GM21529 (cell line): ENCODE measurements around the gene MYO10.

Experiments used
- ATAC-seq: cut with Tn5 transposase; IDR thresholded peaks from one replicate; pipeline ENCODE4 v1.9.1; 2021; ENCODE audit not compliant: unreplicated experiment

The MYO10 gene

DNA sequence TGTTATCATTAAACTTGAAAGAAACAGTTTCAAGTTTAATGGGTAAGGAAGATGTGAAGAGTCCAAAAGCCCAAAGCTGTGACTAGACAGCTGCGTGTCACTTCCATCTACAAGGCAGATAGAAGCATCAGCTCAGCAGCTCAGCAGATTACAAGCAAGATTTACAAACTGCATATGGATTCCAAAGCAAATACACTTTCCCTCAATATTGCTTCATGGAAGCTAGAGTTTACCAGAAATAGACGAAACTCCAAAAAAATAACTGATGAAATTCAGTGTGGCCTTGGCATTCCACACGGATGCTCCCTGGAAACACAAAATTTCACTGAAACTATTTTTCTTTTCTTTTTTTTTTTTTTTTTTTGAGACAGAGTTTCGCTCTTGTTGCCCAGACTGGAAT is 17.9 kb downstream of the MYO10 start:
- ATAC-seq: no peak

DNA sequence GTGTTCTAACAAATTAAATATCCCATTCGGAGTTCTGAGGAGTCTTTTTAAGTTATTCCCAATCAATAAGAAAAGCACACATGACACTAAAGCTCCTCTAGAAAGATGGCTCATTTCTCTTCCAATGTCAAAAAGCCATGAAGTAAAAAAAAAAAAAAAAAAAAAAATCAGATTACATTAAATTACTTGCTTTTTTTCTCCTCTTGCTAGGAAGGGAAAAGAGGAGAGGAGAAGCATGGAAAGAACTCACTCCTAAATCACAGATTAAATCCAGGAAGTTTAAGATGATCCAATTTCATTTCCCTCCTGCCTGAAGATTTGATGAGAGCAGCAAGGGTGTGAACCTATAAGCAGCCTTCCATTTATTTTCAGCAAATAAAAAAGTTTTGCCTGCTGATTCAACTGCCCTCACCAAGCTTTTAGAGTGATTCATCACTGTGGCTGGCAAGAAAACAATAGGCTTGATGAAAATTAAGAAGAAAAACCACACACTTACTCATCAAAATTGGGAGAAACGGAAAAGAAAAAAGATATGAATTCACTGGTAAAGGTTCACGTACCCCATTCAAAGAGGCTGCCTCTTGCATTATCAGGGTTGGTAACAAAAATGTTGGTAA is 19.7 kb downstream of the MYO10 start:
- ATAC-seq: no peak

DNA sequence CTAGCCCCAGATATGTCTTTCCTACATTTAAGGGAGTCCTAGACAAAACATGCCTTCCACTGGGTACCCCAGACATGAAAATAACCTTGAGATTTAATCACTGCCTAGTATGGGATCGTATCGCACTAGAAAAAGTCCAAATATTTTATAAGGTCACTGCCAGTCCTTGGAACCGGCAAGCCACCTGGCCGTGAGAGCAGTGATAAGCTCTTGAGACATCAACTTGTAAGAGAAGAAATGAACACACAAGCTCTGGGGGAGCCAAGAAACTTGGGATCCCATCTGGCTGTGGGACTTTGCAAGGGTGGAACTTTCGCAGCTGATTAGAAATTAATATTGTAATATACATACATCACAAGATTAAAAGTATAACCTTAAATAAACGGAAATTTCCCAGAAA is 21.5 kb downstream of the MYO10 start:
- no peak for ATAC-seq

DNA sequence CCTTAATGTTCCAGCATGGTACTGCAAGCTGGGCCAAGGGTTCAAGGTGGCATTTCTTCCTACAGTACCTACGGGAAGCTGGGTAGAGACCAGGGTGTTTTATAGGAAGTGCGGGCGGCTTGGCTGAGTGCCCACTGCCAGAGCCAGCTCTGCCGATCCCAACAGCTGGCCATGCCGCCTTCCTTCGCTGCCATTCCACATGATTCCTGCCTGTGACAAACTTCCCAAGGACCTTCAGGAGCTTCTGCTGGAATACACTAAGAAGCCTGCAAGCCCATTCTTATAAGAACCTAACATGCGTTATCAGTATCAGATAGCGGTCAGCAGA is 22.0 kb downstream of the MYO10 start:
- ATAC-seq: no peak

DNA sequence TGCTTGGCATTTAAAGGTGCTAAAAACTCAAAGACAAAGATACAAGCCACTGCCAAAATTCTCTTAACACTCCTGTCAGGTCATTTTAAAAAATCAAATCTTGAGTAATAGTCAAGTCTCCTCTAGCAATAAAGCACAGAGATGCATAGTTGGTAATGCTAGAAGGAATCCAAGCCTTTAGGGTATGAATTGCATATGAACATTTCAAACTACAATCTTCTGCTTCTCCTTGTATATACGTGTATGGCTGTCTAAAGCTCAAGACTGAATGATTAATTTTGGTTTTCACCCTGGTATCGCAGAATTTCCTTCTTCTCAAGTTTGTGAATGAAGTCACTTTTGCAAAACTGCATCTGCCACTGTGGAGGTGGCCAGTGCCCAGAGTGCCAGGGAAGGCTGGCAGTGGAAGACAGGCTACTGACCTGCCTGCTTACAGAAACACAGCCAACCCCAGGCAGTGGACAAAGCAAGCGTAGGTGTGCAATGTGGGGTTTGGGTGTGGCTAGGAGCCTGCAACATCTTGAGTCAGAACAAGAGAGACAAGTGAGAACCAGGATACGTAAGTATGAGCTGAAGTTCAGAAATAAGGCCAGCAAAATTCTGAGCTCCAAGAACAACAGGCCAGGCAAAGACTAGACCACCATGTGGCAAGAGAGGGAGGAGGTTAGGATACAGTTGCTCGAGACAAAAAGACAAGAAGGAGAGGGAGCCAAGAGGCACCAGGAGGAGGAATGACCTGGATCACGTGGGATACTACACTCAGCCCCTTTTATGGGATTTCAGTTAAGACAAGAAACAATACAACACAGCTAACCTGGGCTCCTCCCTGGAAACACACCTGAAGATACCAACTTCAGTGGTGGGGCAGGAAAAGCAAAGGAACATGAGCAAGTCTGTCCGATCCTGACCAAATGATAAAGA is 22.6 kb downstream of the MYO10 start:
- no peak for ATAC-seq

DNA sequence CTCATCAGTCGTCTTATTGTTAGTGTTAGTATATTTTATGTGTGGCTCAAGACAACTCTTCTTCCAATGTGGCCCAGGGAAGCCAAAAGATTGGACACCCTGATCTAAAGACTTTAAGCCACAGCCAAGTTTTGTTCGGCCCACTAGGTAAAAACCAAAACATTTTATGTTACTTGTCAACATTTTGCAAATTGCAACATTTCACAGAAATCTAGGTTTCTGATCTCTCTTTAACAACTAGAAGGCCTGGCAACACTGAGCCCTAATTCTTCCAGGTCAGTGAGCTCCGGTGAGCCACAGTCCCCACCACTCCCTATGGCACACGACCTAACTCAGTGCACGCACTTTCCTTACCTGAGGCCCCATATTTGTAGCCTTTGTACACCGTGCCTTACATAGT is 24.0 kb downstream of the MYO10 start:
- ATAC-seq: no peak

DNA sequence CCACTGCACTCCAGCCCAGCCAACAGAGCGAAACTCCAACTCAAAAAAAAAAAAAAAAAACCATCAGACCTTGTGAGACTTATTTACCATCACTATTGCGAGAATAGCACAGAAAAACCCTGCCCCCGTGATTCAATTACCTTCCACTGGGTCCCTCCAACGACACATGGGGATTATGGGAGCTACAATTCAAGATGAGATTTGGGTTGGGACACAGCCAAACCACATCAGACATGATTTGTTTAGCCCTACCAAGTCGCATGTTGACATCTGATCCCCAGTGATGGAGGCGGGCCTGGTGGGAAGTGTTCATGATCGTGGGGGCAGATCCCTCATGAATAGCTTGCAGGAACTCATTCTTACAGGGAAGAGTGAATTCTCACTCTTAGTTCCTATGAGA is 26.6 kb downstream of the MYO10 start:
- no peak for ATAC-seq

DNA sequence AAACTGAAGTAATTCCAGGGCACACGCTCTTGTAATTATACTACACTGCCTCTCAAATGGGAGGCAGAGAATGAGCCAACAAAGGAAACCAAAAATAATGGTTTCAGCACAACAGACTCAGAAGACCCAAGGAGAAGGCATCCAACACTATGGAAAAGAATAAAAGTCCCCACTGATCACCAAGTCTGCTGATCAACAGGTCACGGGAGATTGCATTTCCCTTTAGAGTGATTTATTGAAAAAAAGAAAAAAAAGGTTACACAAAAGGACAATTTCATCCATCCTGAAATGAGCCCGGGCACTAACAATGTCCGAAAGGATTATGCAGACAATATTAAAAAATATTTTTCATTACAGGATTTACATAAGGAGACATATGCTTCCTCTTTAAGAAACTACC is 28.8 kb downstream of the MYO10 start:
- no peak for ATAC-seq

DNA sequence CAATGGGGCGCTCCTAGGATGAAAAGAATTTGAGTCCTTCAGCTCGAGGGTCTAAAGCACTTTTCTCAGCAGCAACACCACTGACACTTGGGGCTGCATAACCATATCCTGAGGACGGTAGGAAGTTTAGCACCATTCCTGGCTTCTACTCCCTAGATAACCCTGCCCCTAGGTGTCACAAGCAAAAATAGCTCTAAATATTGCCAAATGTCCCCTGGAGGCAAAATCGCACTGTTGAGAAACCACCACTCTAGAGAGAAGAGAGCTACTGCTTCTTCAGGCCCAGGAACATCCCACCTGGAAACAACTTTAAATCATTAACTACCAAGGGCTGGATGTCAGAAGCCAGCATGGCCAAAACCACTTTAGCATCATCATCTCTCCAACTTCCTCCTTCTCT is 29.8 kb downstream of the MYO10 start:
- no peak for ATAC-seq

DNA sequence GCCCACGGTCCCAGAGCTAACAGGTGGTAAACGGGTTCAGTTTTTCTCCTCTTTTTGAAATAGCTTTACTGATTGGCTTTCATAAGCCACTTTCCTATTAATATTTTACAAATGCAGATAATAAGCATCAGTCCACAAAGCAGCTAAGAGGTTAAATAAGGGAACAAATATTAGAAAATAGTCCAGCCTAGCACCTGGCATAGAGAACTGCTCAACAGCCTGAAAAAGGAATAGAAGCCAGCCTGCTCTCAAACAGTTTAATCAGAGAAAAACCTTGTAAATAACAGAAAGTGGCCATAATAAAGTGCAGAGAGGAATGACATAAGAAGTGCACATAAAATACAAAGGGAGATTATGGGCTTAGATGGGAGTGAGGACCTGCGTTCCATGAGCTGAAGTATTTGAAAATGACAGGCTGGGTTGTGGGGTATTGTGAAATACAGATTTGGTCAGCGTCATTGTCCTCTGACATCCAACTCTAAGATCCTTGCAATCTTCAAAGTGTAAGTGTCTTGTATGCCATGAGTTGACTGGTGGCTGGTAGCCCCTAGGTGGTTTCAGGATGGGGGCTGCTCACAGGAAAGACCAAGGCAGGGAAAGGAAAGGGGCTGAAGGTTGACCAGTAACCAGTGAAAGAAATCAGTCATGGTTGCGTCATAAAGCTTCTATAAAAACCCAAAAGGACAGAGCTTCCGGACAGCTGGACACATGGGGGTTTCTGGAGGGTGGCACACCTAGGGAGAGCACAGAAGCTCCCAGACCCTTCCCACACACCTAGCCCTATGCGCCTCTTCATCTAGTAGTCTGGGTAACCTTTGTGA is 32.4 kb downstream of the MYO10 start:
- ATAC-seq: no peak

DNA sequence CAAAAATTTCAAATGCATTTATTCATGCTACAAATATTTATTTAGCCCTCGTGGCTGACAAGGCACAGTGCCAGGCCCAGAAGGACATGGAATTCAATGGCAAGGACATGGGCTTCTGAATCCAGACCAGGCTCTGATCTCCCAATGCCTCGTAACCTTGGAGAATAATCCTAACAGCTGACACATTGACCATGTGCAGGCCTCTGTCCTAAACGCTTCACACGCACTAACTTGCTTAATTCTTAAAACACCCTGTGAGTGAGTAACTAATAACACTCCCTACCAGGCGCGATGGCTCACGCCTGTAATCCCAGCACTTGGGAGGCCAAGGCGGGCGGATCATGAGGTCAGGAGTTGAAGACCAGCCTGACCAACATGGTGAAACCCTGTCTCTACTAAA is 33.2 kb downstream of the MYO10 start:
- no peak for ATAC-seq

DNA sequence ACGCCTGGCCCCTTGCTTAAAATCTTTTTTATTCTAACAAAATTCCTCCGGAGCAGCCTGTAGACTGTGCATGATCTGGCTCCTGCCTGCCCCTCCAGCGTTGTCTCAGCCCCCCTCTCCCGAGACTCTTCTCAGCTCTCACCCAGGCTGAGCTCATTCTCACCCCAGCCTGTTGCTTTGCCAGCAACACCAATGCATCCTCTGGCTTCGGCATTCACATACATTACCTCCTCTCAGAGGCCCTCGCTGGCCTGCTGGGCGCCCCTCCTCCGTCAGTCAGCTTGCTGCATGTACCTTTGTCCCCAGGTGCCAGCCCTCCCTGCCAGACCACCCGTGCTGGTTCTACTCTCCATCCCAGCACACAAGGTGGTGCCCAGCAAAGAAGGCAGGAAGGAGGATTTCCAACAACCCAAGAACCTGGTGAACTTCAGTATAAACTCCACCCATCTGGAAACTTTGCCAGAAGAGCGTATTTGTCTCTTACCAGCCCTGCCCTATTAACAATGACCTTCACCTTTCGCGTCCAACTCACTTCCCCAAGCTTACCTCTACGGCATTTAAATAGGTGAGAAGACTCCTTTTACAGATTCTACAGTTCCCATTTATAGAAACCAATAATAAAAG is 35.0 kb downstream of the MYO10 start:
- no peak for ATAC-seq

DNA sequence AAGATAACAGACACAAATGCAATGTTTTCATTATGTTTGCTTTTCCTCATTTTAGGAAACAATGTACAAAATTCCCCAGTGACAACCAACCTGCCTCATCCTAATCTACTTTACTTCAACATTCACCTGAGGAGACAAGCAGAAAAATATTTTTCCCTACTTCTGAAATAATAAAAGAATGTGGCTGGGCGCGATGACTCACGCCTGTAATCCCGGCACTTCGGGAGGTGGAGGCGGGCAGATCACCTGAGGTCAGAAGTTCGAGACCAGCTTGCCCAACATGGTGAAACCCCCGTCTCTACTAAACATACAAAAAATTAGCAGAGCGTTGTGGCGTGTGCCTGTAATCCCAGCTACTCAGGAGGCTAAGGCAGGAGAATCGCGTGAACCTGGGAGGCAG is 36.9 kb downstream of the MYO10 start:
- no peak for ATAC-seq

DNA sequence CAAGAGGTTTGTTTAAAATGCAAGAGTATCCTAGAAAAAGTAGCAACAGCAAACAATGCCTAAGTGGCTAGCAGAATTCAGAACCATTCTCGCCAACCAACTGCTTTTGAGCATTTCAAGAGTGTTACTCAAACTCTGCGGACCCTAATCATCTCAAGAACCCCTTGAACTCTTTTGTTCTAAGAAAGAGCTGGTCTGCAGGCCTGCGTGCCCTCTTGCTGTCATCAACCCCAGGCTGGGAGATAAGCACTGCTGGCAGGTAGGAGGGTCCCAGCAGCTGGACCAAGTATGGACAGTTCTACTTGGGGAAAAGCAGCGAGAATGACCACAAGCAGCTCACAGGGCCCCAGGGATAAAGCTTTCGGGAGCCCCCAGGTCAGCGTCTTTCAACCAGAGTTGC is 38.3 kb downstream of the MYO10 start:
- ATAC-seq: no peak

DNA sequence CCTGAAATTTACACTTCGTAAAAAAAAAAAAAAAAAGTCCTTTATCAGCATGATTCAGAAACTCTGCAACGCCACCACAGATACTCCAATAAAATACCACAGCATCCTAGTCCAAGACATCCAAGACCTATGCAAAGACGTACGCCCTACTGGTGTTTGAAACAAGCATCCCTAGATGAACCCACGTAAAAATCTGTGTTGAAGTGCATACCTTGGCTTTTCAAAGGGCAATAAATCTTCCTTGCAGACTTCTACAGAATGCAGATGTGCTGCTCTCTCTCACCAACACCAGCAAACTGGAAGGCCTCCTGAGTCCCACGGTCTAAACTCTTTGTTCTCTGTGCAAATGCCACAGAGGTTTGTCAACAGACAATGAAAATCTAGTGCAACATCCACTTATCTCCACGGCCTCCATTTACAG is 38.8 kb downstream of the MYO10 start:
- ATAC-seq: no peak

DNA sequence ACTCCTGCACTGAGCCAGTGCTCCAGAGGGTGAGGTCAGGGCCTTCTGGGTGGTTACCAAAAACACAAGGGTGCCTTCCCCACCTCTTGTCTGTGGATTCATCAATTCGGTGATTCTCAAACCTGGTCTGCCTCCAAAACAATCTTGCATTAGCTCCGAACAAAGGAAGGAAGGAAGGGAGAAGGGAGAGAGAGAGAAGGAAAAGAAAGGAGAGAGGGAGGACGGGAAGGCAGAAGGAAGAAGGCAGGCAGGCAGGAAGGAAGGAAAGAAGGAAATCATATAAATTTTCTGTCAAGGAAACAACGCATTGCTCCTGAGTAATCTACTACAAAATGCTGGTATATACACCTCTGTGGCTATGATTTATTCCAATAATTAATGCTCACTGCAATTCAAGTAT is 39.3 kb downstream of the MYO10 start:
- no peak for ATAC-seq

DNA sequence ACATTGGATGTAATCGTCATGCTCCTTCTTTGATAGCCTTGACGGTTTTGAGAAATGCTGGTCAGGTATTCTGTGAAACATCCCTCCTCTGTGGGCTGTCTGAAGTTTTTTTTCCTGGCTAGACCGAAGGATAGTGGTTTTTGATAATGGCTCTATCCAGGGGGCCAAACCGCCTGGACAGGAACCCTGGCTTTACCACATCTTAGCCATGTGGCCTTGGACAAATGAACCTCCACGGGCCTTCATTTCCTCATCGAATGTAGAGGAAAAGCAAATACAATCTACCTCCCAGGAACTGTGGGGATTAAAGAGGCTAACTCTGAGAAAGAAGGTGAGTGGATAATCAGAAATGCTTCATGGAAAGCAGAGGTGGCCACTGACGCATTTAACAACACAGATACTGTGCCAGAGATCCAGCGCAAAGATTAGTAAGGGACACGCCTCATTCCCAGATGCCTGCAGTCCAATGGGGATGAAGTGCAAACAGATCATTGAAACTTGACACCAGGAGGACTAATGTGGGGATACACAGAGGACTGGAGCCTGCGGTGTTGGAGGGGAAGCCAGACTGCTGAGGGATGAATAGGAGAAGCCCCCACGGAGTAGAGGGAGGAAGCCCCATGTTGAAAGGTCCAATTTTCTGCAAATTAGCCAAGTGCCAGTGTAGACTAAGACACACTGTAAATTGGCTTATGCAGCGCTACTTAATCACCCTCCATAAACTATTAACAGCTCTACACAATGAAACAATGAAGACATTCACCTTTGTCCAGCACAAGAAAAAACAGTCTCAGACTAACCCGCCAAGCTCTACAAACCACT is 41.6 kb downstream of the MYO10 start:
- no peak for ATAC-seq

DNA sequence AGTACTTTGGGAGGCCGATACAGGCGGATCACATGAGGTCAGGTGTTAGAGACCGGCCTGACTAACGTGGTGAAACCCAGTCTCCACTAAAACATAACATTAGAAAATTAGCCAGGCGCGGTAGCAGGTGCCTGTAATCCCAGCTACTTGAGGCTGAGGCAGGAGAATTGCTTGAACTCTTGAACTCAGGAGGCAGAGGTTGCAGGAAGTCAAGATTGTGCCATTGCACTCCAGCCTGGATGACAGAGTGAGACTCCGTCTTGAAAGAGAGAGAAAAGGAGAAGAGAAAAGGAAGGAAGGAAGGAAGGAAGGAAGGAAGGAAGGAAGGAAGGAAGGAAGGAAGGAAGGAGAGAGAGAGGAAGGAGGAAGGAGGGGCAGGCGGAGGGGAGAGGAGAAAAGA is 45.1 kb downstream of the MYO10 start:
- ATAC-seq: no peak

DNA sequence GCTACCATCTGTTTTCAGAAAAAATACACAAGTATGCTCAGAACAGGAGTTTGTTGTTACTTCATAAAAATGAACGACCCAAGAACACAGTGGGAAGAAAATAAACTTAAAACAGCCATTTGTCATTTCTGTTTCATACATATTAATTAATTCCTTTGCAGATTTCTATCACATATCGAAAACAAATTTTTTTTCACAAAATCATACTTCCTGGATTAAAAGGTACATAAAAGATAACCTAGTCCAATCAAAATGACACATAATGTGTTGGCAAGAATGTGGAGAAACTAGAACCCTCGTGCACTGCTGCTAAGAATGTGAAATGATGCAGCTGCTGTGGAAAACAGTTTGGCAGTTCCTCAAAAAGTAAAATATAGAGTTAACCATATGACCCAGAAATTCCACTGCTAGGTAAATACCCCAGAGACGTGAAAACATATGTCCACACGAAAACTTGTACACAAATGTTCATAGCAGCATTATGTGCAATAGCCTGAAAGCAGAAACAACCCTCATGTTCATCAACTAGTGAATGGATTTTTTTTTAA is 46.0 kb downstream of the MYO10 start:
- no peak for ATAC-seq

DNA sequence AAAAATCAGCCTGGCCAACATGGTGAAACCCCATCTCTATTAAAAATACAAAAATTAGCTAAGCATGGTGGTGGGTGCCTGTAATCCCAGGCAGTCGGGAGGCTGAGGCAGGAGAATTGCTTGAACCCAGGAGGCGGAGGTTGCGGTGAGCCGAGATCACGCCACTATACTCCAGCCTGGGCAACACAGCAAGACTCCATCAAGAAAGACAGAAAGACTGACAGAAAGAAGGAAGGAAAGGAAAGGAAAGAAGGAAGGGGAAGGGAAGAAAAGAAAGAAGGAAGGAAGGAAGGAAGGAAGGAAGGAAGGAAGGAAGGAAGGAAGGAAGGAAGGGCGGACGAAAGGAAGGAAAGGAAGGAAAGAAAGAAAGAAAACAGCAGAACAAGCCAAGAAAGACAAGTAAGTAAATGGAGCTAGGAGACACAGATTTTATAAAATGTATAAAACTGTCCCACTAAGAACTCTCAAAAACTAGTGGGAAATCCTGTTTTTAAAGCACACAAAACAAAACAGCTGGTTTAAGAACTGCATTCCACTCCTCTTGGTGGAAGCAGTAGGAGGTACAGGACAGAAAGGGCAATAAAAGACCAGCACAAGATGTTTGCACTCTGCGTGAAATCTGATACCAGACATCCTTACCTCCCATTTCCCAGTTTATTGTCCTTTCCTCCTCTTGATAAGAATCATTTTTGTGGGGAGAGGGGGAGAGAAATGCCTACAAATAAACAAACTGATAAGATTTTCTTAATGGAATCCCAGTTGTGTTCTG is 46.7 kb downstream of the MYO10 start:
- ATAC-seq: no peak
